Measurements from ENCODE around the gene ZMIZ1.

DNA sequence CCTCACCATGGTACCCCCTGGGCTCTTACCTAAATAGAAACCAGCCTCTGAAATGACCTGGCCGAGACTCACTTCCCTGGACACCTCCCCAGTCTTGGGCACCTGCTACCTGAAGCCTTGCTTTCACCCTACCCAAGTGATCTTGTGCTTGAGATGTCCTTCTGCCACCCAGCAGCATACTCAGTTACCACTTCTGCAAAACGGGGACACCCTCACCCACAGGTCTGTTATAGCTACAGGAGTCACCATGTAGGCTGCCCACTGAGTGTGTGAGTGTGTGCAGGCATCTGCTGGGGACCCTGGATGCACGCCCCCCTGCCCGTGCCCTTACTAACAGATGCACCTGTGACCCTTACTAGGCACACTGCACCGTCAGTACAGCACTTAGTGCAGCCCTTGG, 183.7 kb downstream of the ZMIZ1 start:
- TF ChIP-seq, protein P1, sequence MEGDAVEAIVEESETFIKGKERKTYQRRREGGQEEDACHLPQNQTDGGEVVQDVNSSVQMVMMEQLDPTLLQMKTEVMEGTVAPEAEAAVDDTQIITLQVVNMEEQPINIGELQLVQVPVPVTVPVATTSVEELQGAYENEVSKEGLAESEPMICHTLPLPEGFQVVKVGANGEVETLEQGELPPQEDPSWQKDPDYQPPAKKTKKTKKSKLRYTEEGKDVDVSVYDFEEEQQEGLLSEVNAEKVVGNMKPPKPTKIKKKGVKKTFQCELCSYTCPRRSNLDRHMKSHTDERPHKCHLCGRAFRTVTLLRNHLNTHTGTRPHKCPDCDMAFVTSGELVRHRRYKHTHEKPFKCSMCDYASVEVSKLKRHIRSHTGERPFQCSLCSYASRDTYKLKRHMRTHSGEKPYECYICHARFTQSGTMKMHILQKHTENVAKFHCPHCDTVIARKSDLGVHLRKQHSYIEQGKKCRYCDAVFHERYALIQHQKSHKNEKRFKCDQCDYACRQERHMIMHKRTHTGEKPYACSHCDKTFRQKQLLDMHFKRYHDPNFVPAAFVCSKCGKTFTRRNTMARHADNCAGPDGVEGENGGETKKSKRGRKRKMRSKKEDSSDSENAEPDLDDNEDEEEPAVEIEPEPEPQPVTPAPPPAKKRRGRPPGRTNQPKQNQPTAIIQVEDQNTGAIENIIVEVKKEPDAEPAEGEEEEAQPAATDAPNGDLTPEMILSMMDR (conservative IDR thresholded peaks at IDR 0.05), result no peak
- no peak for TF ChIP-seq ZFX (IDR thresholded peaks at IDR 0.05)
